Stimulated activated CD4-positive, alpha-beta T cell treated with anti-CD3 and anti-CD28 coated beads, TNF-alpha, amount 100 ng/mL, for 4 hours (primary cell): ENCODE data around the gene ARHGEF6.

ENCODE experiments used
- DNase-seq, 3 experiments: peaks; one replicate each; pipeline ENCODE4 v3.0.0-alpha.2; 2020; ENCODE audit warnings: low read depth in 3 of 3

Gene ARHGEF6

DNA sequence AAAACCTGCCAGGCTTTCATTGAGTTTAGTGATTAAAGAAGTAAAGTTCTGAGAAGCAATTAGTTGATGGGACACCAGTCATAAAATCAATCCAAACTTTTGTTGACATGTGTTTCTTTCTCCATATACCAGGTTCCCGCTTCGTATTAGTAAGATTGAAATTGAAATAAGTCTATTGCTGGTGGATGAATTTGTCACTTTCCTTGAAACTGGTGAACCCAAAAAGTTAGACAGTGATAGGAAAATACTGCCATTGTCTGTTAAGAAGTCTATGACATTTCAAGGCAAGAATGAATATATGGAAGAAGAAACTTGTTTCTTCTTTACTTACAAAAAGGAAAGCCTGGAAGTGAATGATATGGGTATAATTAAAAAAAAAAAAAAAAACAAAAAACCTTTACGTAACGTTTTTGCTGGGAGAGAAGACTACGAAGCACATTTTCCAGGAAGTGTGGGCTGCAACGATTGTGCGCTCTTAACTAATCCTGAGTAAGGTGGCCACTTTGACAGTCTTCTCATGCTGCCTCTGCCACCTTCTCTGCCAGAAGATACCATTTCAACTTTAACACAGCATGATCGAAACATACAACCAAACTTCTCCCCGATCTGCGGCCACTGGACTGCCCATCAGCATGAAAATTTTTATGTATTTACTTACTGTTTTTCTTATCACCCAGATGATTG, 132.9 kb downstream of the ARHGEF6 start, which contains the start of gene CD40LG:
Gene CD40LG (plus strand): TSS at position 482 of the 684 bp plus-strand sequence. CDS start 91 bp downstream, at position 573.
- no peak for DNase-seq

DNA sequence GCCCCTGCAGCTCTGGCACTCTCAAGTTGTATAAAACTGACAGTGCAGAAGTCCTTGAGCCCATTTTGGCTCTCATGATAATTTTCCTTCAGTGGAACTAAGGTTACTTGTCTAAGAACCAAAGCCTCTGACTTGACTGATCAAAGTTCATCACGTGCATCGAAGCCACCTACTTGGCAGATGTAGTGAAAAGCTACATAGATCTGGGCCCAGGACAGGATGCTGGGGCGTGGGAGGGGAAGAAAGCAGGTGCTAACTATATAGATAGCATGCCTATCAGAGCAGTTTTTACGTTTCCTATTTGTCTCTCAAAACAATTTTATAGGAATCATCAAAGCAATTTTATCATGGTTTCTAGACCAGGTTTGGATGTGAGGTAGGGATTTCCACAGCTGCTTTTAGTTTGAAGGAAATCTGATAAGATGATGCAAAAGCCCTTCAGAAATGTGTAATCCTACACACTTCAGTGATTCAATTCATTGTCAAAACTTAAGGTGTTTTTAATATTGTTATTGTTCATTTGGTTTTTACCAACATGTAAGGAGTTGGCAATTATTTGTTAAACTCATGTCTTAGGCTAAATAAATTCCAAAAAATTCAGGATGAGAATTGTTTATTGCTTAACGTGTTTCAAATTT, 134.0 kb downstream of the ARHGEF6 start:
- DNase-seq: peak in 1 of 3 experiments; percentile 37

DNA sequence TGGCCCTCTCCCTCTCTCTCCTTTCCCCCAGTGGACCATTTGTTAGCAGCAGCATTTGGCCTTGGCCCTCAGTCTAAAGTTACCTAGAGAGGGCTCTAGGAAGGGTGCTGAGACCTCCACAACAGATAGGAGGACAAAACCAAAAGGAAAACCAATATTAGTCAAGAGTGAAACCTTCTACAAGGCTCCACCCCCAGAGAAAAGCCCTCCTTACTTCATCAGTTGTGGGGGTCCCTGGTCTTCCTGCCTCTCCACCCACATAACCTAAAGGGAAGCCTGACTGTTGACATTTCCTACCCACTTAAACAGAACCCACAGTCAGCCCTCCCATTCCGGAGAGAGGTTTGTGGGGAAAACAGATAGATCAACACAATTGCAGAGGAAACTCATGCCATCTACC, 137.5 kb downstream of the ARHGEF6 start:
- no peak for DNase-seq

DNA sequence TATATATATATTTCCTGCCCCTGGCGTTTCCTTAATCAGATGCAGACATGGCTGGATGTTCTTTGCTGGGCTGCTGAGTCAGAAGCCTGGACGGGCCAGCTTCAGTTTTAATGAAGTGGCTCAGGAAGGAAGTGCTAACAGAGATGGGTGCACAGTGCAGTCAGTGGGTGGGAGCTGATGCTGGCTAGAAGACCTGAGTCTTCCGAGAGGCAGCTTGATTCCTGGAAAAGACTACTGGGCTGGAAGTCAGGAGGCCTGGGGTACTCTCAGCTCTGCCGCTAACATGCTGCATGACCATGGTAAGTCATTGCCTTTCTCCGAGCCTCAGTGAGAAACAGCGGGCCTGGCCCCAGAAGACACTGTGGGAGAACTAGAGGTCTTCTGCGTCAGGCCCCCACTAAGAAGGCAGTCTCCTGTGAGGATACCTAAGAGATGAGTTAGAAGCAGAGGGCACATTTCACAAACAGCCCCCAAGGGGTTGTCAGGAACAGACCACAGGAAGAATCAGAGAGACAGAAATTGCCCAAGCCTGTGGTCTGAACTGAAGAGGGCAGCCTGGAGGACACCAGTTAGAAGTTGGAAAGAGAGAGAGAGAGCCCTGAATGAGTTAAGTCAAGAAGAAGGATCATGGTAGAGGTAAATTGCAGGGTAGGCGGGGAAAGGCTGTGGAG, 141.1 kb downstream of the ARHGEF6 start:
- DNase-seq: no peak

DNA sequence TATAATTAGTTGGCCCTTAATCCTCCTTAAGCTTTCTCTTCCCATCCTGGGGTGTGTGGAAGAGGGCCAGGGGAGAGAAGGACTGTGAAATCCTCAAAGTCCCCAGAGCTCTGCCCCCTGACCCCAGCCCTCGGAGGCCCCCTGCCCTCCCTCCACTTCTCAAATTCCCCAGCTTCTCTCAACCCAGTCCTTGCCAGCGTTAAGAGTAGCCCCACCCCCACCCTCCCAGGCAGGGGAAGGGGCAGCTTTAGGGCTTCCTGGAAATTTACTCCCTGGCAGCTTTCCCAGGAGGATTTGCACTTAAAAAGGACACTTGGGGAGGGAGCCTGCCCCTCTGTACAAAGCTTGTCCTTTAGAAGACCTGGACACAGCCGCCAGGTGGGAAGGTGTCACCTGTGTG, 144.6 kb downstream of the ARHGEF6 start:
- DNase-seq: no peak

DNA sequence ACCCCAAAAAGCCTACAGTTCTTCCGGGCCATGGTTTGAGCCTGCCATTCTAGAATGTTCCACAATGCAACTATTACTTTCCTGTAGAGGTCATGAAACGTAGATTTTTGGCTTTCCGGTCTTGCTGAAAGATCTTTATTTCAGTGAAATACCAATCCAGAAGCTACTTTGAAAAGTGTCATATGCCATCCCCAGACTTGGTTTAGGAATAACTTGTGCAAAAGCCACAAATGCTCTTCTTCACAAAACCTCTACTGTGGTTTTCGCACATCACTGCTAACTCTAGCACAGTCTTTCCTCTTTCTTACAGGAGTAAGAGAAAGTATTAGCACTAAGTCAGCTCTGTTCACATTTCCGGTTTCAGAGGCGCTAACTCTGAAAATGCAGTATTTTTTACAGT, 145.5 kb downstream of the ARHGEF6 start:
- no peak for DNase-seq

DNA sequence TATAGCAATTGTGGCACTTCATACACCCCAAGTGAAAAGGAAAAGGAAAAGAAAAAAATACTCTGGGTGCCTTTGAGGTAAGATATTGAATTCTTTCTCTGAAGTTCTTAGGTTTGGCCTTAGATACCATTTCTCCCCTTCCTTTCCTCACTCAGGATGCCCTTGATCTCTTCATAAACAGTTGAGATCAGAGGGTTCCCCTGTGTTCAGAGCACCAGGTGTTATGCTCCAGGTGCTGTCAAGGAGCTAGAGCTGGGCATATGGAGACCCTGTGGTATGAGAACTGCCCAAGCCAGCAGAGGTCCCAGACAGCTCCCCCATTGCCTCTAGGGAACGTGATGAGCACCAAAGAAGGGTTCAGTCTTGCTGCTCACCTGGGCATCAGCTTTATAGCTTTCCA, 149.9 kb downstream of the ARHGEF6 start:
- DNase-seq: no peak

DNA sequence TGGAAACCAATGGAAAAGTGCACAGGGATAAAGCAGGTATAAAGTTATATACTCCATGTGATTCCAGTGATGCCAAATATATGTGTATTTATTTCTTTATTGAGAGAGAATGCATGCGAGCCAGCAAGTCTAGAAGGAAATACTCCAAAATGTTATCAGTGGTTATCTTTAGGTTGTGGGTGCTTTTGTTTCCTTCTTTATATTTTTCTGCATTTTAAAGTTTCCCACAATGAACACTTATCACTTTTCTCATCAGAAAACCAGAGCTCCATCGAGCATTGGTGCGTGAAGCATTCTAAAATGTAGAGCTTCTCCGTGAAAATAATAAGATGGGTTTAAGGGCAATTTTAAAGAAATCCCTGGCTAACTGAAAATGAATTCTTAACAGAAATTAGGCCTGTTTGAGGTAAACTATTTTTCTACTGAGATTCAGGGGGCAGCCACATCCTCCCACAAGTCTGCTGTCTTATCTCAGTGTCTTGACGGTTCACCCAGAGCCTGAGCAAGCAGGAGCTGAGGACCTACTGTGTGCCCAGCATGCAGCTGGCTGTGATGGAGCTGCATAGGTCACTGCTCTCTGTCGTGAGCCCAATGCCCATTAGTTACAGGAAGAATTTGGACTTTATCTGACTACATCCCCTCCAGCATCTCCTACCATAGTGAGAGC, 151.5 kb downstream of the ARHGEF6 start:
- DNase-seq: no peak

DNA sequence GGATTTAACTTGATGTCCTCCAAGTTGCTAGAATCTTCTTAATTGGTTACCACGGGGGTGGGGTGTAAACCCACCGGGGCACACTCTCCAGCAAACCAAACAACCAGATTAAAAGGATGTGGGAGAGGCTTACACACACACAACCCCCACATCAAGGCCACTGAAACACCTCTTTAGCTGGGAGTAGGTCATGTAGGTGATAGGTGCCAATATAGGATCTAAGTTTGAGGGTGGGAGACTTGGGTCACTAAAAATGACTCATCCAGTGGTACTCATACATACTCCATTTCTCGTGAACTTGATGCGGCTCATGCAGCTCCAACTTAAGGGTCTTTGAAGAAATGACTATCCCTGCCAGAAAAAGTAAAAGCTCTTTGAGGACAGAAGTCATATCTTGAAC, 153.3 kb downstream of the ARHGEF6 start:
- DNase-seq: no peak

DNA sequence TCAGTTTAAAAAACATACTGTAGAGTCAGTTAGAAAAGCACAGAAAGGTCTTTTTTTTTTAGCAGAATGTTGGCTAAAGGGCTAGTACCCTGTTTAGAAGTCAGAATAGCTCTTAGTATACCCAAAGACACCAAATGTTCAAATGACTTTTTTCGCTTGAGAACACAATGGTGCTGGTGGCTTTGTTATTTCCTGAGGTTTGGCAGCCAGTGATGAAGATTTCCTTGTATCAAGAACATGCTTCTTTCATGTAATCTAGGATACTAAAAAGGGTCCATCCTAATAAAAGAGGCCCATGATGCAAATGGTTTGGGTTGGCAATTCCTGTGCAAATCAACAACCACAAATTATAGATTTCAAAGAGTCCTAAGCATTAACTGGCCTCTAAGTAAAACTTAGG, 153.8 kb downstream of the ARHGEF6 start:
- no peak for DNase-seq

DNA sequence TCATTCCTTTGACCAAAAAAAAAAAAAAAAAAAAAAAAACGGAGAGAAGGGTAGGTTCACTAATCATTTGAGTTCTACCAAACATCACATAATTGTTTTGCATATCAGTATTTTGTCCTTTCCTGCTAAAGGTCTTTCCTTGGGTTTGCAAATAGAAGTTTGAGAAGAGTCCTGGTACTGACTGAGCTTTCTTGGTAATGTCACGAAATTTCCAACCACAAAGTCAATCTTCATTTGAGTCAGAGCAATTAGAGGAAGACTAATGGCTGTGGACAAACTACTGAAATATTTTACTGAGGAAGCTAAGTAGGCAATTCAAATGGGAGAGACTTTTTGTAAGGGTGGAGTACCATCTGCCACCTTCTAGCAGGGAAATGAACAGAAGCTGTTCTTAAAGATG, 154.5 kb downstream of the ARHGEF6 start:
- no peak for DNase-seq

DNA sequence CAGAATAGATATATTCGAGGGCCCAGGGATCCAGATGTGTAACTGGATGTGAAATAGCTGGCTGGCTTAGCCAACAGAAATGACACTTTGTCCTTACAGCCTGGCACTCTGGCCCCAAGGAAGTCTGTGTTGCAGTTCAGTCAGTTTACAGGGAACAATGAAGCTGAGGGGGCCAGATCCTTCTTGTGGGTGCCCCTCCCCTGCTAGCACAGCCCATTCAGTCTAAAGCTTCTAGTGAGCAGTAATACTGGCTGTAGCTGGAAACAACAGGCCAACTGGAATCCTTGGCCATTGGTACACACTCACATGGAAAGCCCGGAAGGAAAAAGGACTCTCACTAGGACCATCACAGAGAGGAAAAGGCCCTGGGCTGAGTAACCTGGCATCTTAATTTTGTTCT, 155.5 kb downstream of the ARHGEF6 start:
- DNase-seq: no peak

DNA sequence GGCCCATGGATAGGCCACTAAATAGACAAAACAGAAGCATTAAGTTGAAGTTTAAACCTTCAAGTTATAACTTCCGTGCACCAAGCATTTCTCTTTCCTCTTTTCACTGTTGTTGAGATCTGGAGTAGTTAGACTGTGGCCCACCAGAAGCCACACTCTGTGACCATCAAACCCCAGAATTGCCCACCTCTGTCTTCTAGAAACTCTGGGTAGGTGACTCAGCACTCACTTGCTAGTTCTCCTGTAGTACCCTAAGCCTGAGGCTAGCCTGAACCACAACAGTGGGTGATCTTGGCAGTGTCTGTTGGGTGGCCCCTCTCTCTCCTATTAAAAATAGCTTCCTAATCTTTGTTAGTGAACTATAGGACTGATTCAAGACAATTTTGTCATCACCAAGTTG, 157.3 kb downstream of the ARHGEF6 start:
- no peak for DNase-seq

DNA sequence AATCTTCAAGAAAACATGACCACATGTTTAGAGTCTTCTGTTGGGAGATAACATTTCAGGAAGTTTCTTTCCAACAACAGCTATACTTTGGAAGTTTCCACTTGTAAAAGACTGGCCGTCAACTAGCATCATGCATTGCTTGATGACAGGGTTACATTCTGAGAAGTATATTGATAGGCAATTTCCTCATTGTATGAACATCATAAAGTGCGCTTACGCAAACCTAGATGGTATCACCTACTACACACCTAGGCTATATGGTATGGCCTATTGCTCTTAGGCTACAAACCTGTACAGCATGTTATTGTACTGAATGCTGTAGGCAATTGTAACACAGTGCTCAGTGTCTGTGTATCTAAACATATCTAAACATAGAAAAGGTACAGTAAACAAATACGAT, 158.2 kb downstream of the ARHGEF6 start:
- DNase-seq: no peak

DNA sequence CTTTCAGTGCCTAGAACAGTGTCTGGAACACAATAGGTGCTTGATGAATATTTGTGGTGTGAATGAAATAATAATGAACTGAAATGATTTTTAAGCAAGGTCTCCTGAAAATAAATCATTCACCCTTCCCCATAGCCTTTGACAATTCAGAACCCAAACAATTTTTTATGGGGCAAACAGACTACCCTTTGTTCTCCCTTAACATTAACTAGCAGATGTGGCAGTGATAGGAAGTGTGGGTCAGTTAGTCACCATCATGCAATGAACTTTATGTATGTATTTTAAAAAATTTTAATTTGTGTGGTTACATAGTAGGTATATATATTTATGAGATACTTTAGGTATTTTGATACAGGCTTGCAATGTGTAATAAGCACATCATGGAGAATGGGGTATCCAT, 160.0 kb downstream of the ARHGEF6 start:
- DNase-seq: no peak

DNA sequence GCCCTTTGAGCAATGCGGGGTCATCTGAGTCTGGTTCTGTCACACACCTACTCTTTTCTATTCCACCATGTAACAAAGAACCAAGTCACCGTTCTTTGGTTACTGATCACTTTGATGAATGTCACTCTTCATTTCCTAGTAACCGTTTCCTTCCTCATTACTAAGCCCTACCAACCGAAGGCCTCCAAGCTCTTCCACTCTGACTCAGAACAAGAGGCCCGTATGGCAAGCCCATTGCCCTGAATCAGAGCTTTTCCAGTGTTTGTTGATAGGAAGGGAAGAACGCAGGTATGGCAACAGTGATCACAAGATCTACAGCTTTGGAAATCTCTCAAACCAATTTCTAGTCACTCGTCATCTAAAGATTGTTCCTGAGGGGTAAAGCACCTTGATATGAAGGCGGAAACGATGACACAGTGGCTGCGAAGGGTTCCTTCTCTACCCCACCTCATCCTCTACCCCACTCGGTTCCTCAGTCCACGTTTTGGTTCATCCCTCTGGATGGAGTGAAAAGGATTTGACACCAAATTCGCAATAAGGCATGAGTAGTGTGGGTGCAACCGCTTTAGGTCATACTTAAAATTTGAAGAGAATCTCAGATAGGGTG, 160.7 kb downstream of the ARHGEF6 start:
- no peak for DNase-seq

DNA sequence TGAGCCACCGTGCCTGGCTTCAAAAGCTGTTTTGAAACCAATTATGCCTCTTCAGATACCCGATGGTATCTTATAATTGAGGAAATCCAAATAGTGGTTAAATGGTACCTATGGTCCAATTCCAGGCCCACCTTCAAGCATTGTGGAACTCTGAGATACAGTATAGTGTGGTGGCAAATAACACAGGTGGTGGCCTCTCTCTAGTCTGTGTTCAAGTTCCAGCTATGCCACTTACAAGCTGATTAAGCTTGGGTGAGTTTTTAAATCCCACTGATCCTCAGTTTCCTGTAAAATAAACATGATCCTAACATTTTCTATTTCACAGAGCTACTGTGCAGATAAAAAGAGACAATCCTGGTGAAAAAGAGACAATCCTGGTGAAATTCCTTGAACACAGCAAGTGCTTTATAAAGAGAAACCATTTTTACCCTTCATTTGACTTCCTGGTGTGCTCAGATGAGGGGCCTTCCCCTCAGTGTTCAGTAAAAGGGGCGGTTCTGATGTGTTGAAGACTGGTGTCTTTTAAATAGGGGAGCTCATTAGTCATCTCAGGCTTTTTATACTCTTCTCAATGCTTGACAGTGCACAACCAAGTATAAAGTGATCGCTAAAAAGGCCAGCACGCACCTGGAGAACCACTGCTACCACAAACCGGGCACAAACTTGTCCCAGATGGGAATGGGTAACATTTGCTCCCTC, 163.6 kb downstream of the ARHGEF6 start:
- DNase-seq: no peak
